ENCODE data around the gene NR1D1.

DNA sequence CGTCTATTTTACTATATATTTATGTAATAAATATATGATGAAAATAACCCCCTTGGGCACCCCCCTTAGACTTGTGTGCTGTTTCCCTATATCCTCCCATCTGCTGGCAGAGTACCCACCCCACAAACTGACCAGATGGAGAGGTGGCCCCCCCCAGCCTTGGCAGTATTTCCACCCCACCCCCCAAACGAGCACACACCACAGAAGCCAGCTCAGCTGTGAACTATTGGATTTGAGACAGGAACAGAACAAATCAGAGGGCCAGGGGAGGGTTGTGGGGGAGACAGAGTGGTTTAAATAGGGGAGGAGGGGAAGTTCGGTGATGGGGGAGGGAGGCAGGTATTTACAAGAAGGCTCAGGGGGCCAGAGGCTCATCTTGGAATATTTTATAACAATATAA, 7.8 kb downstream of the NR1D1 start:
- TF ChIP-seq CTCF (IDR thresholded peaks at IDR 0.05): no peak
- TF ChIP-seq POLR2AphosphoS5 (IDR thresholded peaks at IDR 0.05): no peak
- TF ChIP-seq EP300 (IDR thresholded peaks at IDR 0.05): no peak
- no peak for TF ChIP-seq POLR2A (IDR thresholded peaks at IDR 0.05; ENCODE audit: low read depth)

Measured in esophagus muscularis mucosa (tissue), 4 donors.